Measurements from ENCODE around the gene UCP2. TPM values are rescaled to one million over a fixed set of nuclear protein-coding genes. Genes with fewer than 3 reads are reported as not detected.

The UCP2 gene
- total RNA-seq, 1 donor from 2014 or later: 70.4 TPM

GRCh38 chr11:73951797-73952196, 30.8 kb downstream of the UCP2 start:
- no peak for DNase-seq (ENCODE audit: extremely low spot score, unreplicated experiment)
- Mint-ChIP-seq H3K4me3 (no peak overlapping the region), H3K27ac (no peak overlapping the region), H3K27me3 (no peaks in the 10 kb centered on the region), H3K9me3 (peaks cover 2% of the 10 kb centered on the region), H3K36me3 (no peaks in the 10 kb centered on the region), H3K4me1 (ENCODE audit: unreplicated experiment) (no peaks in the 10 kb centered on the region)
- TF ChIP-seq CTCF (conservative IDR thresholded peaks at IDR 0.05): no peak

GRCh38 chr11:73950869-73951710, 31.6 kb downstream of the UCP2 start, which contains the start of gene DNAJB13:
Gene DNAJB13 (plus strand): TSS chr11:73951026. CDS start chr11:73951070, 44 bp downstream.
- H3K27ac Mint-ChIP-seq: no peak within 1 kb of the TSS
- no peak within 1 kb of the TSS for H3K4me3 Mint-ChIP-seq
- no peaks in the 10 kb centered on the region for H3K4me1 Mint-ChIP-seq (ENCODE audit: unreplicated experiment)
- no peak for DNase-seq (ENCODE audit: extremely low spot score, unreplicated experiment)
- no peaks in the 10 kb centered on the region for H3K27me3 Mint-ChIP-seq
- no peak for TF ChIP-seq CTCF (conservative IDR thresholded peaks at IDR 0.05)
- peaks cover 6% of the 10 kb centered on the region for H3K9me3 Mint-ChIP-seq
- H3K36me3 Mint-ChIP-seq: no peaks in the 10 kb centered on the region

- H3K4me1 Mint-ChIP-seq (ENCODE audit: unreplicated experiment): no peaks in the 10 kb centered on the region
- no peak for DNase-seq (ENCODE audit: extremely low spot score, unreplicated experiment)
- no peaks in the 10 kb centered on the region for H3K27me3 Mint-ChIP-seq
- no peak overlapping the region for H3K27ac Mint-ChIP-seq
- H3K36me3 Mint-ChIP-seq: no peaks in the 10 kb centered on the region
- no peak overlapping the region for H3K4me3 Mint-ChIP-seq
- H3K9me3 Mint-ChIP-seq: peaks cover 6% of the 10 kb centered on the region
- no peak for TF ChIP-seq CTCF (conservative IDR thresholded peaks at IDR 0.05)
These were observed 32.7 kb downstream of the UCP2 start for GRCh38 chr11:73949912-73950311.

GRCh38 chr11:73949246-73949645, 33.4 kb downstream of the UCP2 start:
- Mint-ChIP-seq H3K36me3 (no peaks in the 10 kb centered on the region), H3K27me3 (no peaks in the 10 kb centered on the region), H3K9me3 (peaks cover 6% of the 10 kb centered on the region), H3K27ac (no peak overlapping the region), H3K4me1 (ENCODE audit: unreplicated experiment) (no peaks in the 10 kb centered on the region), H3K4me3 (peak overlapping the region; percentile 48)
- no peak for TF ChIP-seq CTCF (conservative IDR thresholded peaks at IDR 0.05)
- DNase-seq (ENCODE audit: extremely low spot score, unreplicated experiment): no peak

GRCh38 chr11:73946798-73947458, 35.7 kb downstream of the UCP2 start:
- no peak for DNase-seq (ENCODE audit: extremely low spot score, unreplicated experiment)
- TF ChIP-seq CTCF (conservative IDR thresholded peaks at IDR 0.05): no peak
- H3K27ac Mint-ChIP-seq: no peak overlapping the region
- H3K36me3 Mint-ChIP-seq: no peaks in the 10 kb centered on the region
- no peak overlapping the region for H3K4me3 Mint-ChIP-seq
- no peaks in the 10 kb centered on the region for H3K4me1 Mint-ChIP-seq (ENCODE audit: unreplicated experiment)
- H3K27me3 Mint-ChIP-seq: no peaks in the 10 kb centered on the region
- peaks cover 6% of the 10 kb centered on the region for H3K9me3 Mint-ChIP-seq
